IMR-90 (cell line): Measurements from ENCODE around the gene SYMPK. TPM values are rescaled to one million over a fixed set of nuclear protein-coding genes. Genes with fewer than 3 reads are reported as not detected.

Source experiments
- ATAC-seq: fragments of 200-7000 bp; cut with Tn5 transposase; 2 replicates; pipeline ENCODE4 v1.9.1; 2020; ENCODE audit warnings: low read depth, mild to moderate bottlenecking, moderate library complexity
- BruUV-seq: library from RNA; stranded (reverse); fragments of 400-500 nt; replicated peaks from 2 replicates; lab custom pipeline; 2021; lab: Mats Ljungman, UMichigan
- CTCF ChIA-PET: fragments of 300-600 bp; formaldehyde crosslinking; extraction: SDS; loops from one replicate; lab custom pipeline; 2021; ENCODE audit warnings: antibody characterized with exemption; lab: Yijun Ruan, JAX
- POLR2A ChIA-PET: fragments of 300-600 bp; sonication (Branson Sonifier 250); formaldehyde crosslinking; loops from one replicate; lab custom pipeline; 2022; ENCODE audit warnings: antibody characterized with exemption; ENCODE audit not compliant: unreplicated experiment; lab: Charles Lee
- DNase-seq: peaks from one replicate; pipeline ENCODE4 v3.0.0; 2013
- H2AFZ ChIP-seq: replicated peaks from 2 replicates; pipeline ENCODE3; 2013; ENCODE audit warnings: low read length, mild to moderate bottlenecking; ENCODE audit not compliant: poor library complexity
- H2AK5ac ChIP-seq: 2 replicates; pipeline ENCODE4 v1.6.1; 2013; ENCODE audit warnings: low read depth, low read length, inconsistent platforms
- H2AK9ac ChIP-seq: replicated peaks from 2 replicates; pipeline ENCODE3; 2013; ENCODE audit warnings: mild to moderate bottlenecking, low read depth, low read length, moderate library complexity; ENCODE audit not compliant: poor library complexity
- H2BK120ac ChIP-seq: 2 replicates; pipeline ENCODE4 v1.6.1; 2013; ENCODE audit warnings: low read depth, low read length, inconsistent platforms
- H2BK15ac ChIP-seq: 3 replicates; pipeline ENCODE4 v1.6.1; 2013; ENCODE audit warnings: low read depth, low read length, inconsistent platforms
- H2BK20ac ChIP-seq: 2 replicates; pipeline ENCODE4 v1.6.1; 2013; ENCODE audit warnings: low read depth, mild to moderate bottlenecking, inconsistent platforms, low read length, moderate library complexity
- H2BK5ac ChIP-seq: 2 replicates; pipeline ENCODE4 v1.6.1; 2013; ENCODE audit warnings: mild to moderate bottlenecking, low read depth, low read length, inconsistent platforms; ENCODE audit not compliant: poor library complexity, severe bottlenecking
- H3K14ac ChIP-seq: replicated peaks from 2 replicates; pipeline ENCODE4 v1.6.1; 2013; ENCODE audit warnings: low read depth, low read length, inconsistent platforms
- H3K18ac ChIP-seq: 2 replicates; pipeline ENCODE4 v1.6.1; 2013; ENCODE audit warnings: low read depth, low read length, control low read depth
- H3K23ac ChIP-seq: 2 replicates; pipeline ENCODE4 v1.6.1; 2013; ENCODE audit warnings: low read depth, low read length, inconsistent platforms
- H3K27ac ChIP-seq: 2 replicates; pipeline ENCODE4 v1.5.1; 2013; ENCODE audit warnings: mild to moderate bottlenecking, control low read depth, low read length; ENCODE audit not compliant: insufficient read depth
- H3K27me3 ChIP-seq: 2 replicates; pipeline ENCODE4 v1.6.1; 2013; ENCODE audit warnings: low read length; ENCODE audit not compliant: control insufficient read depth, insufficient read depth
- H3K36me3 ChIP-seq: 2 replicates; pipeline ENCODE4 v1.6.1; 2013; ENCODE audit warnings: low read length, mixed read lengths; ENCODE audit not compliant: control insufficient read depth, insufficient read depth
- H3K4ac ChIP-seq: 2 replicates; pipeline ENCODE4 v1.6.1; 2013; ENCODE audit warnings: low read depth, low read length, inconsistent platforms
- H3K4me1 ChIP-seq: 2 replicates; pipeline ENCODE4 v1.6.1; 2013; ENCODE audit warnings: low read length, mixed read lengths; ENCODE audit not compliant: control insufficient read depth, insufficient read depth
- H3K4me2 ChIP-seq: 2 replicates; pipeline ENCODE4 v1.6.1; 2013; ENCODE audit warnings: low read depth, mild to moderate bottlenecking, control low read depth, low read length, moderate library complexity
- H3K4me3 ChIP-seq: 2 replicates; pipeline ENCODE4 v1.5.1; 2013; ENCODE audit warnings: low read depth, mild to moderate bottlenecking, control low read depth, low read length, moderate library complexity; ENCODE audit not compliant: insufficient read depth
- H3K56ac ChIP-seq: 2 replicates; pipeline ENCODE4 v1.6.1; 2013; ENCODE audit warnings: low read length, inconsistent platforms; ENCODE audit not compliant: insufficient read depth; ENCODE audit errors: extremely low read depth
- H3K79me1 ChIP-seq, 2 experiments: 2 replicates each; pipeline ENCODE4 v1.6.1; 2013; ENCODE audit warnings: low read length in 2 of 2, inconsistent platforms in 1 of 2, low read depth in 1 of 2
- H3K9ac ChIP-seq: 2 replicates; pipeline ENCODE4 v1.6.1; 2013; ENCODE audit warnings: low read depth, low read length, control low read depth
- H3K9me1 ChIP-seq: 2 replicates; pipeline ENCODE4 v1.6.1; 2013; ENCODE audit warnings: low read length, inconsistent platforms; ENCODE audit not compliant: insufficient read depth
- H3K9me3 ChIP-seq: 2 replicates; pipeline ENCODE4 v1.6.1; 2013; ENCODE audit warnings: low read length; ENCODE audit not compliant: control insufficient read depth, insufficient read depth
- H4K20me1 ChIP-seq: 2 replicates; pipeline ENCODE4 v1.6.1; 2013; ENCODE audit warnings: low read length, inconsistent platforms; ENCODE audit not compliant: insufficient read depth
- H4K5ac ChIP-seq: 2 replicates; pipeline ENCODE4 v1.6.1; 2013; ENCODE audit warnings: mild to moderate bottlenecking, low read depth, low read length, control low read depth
- H4K8ac ChIP-seq, 2 experiments: 2 replicates each; pipeline ENCODE4 v1.6.1; 2013; ENCODE audit warnings: low read depth in 2 of 2, low read length in 2 of 2, control low read depth in 1 of 2, inconsistent platforms in 1 of 2
- H4K91ac ChIP-seq: 2 replicates; pipeline ENCODE4 v1.6.1; 2013; ENCODE audit warnings: low read depth, low read length, inconsistent platforms; ENCODE audit not compliant: insufficient read depth
- RFX5 ChIP-seq: IDR thresholded peaks from 2 replicates; pipeline ENCODE4 v1.8.0; 2012; ENCODE audit warnings: low read depth, mild to moderate bottlenecking, low read length, moderate library complexity
- WGBS, 2 experiments: methylation state at CpG; one replicate each; pipeline versions ENCODE4 v1.1.5 to v1.1.7; 2013; ENCODE audit warnings: missing lambda C conversion rate in 2 of 2; ENCODE audit not compliant: insufficient read length in 1 of 2; ENCODE audit errors: extremely low coverage in 2 of 2; 5-methylcytosine and 5-hydroxymethylcytosine counted together
- dilution Hi-C: fragments of 300-500 bp; cut with HindIII; formaldehyde crosslinking; loops from one replicate; pipeline ENCODE4 v1.14.3; 2018; ENCODE audit warnings: low sequenced_read_pairs; ENCODE audit not compliant: unreplicated experiment
- in situ Hi-C: fragments of 300-500 bp; cut with MboI; formaldehyde crosslinking; loops from 3 replicates; pipeline ENCODE4 v1.14.3; 2019; ENCODE audit warnings: low sequenced_read_pairs, inconsistent platforms, mixed read lengths
- intact Hi-C: fragments of 100-400 bp; cut with micrococcal nuclease; formaldehyde crosslinking; loops from 2 replicates; pipeline ENCODE4 v1.10.0; 2022
- polyA plus RNA-seq, 3 experiments: library from polyadenylated mRNA; depleted of rRNA; stranded (reverse); fragments of >200 nt; gene quantifications; 2 replicates each; pipeline ENCODE4 v1.2.3, GENCODE V29; 2012; ENCODE audit warnings: low replicate concordance in 1 of 3
- total RNA-seq: library from RNA; depleted of rRNA; stranded (reverse); fragments of >200 nt; gene quantifications from 2 replicates; pipeline ENCODE4 v1.2.3, GENCODE V29; 2012

The SYMPK gene
- total and polyA plus RNA-seq, 2 of the 4 experiments (the other 2 are of a cell fraction) = 35.3 to 71.5 TPM

DNA sequence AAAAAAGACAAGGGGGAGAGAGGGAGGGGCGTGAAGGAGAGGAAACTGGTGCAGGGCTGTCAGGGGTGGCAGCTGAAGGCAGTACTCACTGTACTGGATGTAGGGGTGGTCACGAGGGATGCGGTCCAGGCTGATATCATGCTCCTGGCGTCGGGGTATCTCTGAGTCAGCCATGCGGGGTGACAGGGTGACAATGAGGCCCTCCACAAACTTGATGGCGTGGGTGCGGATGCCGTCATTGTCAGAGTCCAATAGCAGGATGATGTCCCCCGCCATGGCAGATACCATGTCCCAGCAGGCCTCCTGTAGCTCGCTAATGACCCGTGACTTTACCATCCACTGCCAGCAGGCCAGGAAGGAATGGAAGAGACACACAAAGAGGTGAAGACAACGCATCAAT is 15.3 kb downstream of the SYMPK start:
- POLR2A ChIA-PET = interaction anchor here (0.6 kb wide), 1 partner anchor 55 kb away, joined by 3 read pairs; the partner anchor contains the start of gene DMWD
- Histone ChIP-seq H3K36me3 (peaks cover 62% of the 10 kb centered on the region), H3K27me3 (no peaks in the 10 kb centered on the region), H4K8ac (no peak overlapping the region), H3K27ac (no peak overlapping the region), H3K9me3 (no peaks in the 10 kb centered on the region), H2AK9ac (no peak overlapping the region), H2BK5ac (no peak overlapping the region), H3K4ac (no peak overlapping the region), H3K4me3 (no peak overlapping the region), H3K4me2 (no peak overlapping the region), H2BK120ac (no peak overlapping the region), H4K5ac (no peak overlapping the region), H3K4me1 (no peaks in the 10 kb centered on the region), H3K18ac (no peak overlapping the region), H3K23ac (no peak overlapping the region), H2BK15ac (no peak overlapping the region), H3K9me1 (peaks cover 16% of the 10 kb centered on the region), H2AK5ac (no peak overlapping the region), H2AFZ (no peak overlapping the region), H4K91ac (no peak overlapping the region), H4K20me1 (peaks cover 8% of the 10 kb centered on the region), H3K79me1 (peaks cover 16 to 45% of the 10 kb centered on the region in 2 experiments), H3K14ac (no peak overlapping the region), H3K9ac (no peak overlapping the region), H2BK20ac (no peak overlapping the region), H3K56ac (no peak overlapping the region)
- WGBS, 2 experiments = 96% methylated on average over 8 of the region's 13 CpGs; no CpG with 5 or more reads in 1 of the 2 experiments
- dilution Hi-C loops (no loop called here), in situ Hi-C loops (no loop called here), intact Hi-C loops (no loop called here)
- CTCF ChIA-PET = no interaction called here
- no peak for TF ChIP-seq RFX5
- DNase-seq (no peak), ATAC-seq (no peak)
- BruUV-seq = no TSS peak
